LNCAP (cell line): Measurements from ENCODE around the gene KIAA1671.

Experiments
- CTCF ChIP-seq: fragments of 450-650 bp; IDR thresholded peaks from 2 replicates; pipeline ENCODE4 v1.5.1; 2017; ENCODE audit warnings: mild to moderate bottlenecking

The KIAA1671 gene

GRCh38 chr22:24947383-24947782, 5.1 kb upstream of the KIAA1671 start:
- TF ChIP-seq CTCF: no peak

- no peak for TF ChIP-seq CTCF
These were observed 4.6 kb upstream of the KIAA1671 start for GRCh38 chr22:24947881-24948280.

GRCh38 chr22:24948356-24949202, 3.9 kb upstream of the KIAA1671 start:
- TF ChIP-seq CTCF: no peak

GRCh38 chr22:24950272-24950902, 2.1 kb upstream of the KIAA1671 start:
- no peak for TF ChIP-seq CTCF

GRCh38 chr22:24952837-24953383, 394 bp downstream of the KIAA1671 start:
- no peak for TF ChIP-seq CTCF

- no peak for TF ChIP-seq CTCF
These were observed 1.0 kb downstream of the KIAA1671 start for GRCh38 chr22:24953384-24954113.

- no peak for TF ChIP-seq CTCF
These were observed 1.6 kb downstream of the KIAA1671 start for GRCh38 chr22:24954114-24954463.
